ENCODE measurements around the gene TREM2.
"Not testable (repeated sequence)": the region's sequence is repeated elsewhere in the genome, so short reads cannot be mapped to it uniquely, and the experiment has no call there.

Gene TREM2

DNA sequence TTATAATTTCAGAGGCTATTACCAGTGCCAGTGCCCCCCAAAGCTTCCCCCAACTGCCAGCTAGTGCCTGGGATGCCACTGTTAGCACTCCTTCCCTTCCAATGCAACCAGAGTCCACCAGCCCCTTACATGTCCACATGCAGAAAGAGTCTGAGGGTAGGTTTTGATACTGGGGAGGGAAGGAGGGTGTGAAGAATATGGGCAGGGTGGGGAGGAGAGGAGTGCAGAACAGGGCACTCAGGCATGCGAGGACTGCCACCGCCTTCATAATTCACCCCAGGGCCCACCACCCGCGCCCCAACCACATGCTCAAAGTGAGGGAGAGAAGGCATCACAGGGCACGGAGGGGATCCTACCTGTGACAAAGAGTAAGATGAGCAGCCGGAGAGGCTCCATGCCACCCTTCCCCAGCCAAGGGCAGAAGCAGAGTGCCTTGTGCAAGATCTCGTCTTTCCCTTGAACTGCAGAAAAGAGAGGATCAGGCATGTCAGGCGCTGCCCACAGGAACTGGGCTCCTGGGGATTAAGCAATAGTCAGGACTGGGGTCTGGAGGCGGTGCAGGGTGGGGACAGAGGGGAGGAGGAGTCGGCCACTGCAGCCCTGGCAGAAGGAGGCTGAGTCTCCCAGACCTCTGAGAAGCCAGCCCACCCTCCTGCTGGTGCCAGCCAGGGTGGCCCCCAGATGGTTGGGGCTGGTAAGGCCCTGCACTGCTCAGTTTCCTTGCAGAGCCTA lies at the start of gene TREM2:
Gene TREM2 (minus strand): TSS at position 430 of the 732 bp plus-strand sequence. CDS start 34 bp downstream, at position 396.
- DNase-seq = no peak

- peak; percentile 11 for DNase-seq
Observed at GRCh38 chr6:41209547-41210320, 46.8 kb upstream of the TREM2 start.

DNA sequence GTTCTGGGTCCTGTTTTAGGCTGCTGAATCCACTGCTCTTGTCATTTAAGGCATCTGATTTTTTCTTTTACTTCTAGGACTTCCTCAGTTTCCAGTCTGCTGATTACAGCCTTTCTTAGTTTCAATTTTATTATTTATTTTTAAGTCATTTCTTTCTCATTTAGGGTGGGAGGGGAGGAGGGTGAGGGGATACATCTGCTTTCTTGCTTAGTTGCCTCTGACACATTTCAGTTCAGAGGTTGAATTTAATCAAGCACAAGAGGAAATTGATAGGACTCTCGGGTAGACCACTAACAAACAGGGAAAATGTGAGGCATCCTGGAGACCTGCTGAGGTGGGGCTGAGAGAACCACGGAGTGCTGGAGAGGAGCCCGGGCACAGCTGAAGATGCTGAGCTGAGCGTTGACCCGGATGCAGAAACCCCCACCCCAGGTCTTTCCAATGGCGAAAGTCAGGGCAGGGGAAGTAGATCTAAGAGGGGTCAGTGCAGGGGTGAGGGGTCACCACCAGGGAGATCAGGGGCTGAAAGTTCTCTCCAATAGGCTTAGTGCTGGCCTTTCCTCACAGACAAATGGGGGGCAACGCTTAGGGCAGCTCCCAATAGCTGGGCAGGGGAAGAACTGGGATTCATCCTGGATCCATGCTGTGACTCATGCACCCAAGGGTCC lies 45.7 kb upstream of the TREM2 start:
- DNase-seq = no peak

- no peak for DNase-seq
Observed at GRCh38 chr6:41204156-41204555, 41.2 kb upstream of the TREM2 start.

DNA sequence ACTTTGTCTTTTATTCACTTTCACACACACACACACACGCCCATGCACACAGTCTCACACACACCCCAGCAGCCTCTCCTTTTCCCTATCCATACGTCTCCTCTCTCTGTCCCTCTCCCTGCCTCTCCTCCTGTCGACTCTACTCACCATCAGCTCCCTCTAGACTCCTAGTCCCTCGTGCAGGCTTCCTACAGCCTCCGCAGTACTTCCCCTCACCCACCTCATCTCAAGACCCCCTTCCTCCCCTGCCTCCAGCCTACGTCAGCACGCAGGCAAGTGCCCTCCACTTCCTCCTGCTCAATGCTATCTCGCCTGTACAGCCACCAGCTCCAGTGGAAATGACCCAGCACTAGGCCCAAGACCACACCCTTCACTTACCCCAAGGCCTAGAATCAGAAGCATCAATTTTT lies 38.9 kb upstream of the TREM2 start:
- no peak for DNase-seq

DNA sequence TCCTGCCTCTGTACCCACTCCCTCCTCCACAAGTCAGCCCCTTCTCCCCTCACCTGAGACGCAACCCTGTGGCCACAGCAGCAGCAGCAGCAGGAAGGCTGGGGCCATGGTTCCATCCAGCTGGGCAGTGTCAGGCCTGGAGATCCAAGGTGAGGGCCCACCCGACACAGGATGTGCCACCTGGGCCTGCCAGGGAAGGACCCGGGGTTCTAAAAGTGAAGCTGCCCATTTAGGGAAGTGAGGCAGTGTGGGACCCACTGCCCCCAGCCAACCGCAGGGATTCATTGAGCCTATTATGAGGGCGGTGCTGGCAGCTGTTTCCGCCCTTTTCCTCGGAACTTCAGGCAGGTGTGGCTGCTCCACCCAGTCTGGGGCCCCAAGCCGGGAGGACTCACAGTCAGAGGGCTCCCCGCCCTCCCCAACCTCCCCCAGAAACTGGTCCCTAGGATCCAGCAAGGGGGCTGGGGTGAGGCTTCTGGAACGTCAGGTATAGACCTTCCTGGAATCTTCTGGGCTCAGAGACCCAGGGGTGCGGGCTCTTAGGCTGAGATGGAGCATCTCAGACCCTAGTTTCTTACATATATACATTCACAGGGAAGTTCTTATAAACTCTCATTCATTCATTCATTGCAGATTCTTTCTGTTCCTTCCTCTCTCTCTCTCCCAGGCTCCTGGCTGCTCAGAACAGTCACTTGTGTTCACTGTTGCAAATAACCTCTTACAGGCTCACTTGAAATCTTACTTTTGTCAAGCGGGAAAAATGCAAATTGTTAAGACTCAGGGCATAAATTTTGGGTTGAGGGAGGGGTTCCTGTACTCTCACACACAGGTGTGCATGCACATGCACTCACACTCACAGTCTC lies 38.2 kb upstream of the TREM2 start, which contains the start of gene TREML2:
Gene TREML2 (minus strand): TSS at position 249 of the 863 bp plus-strand sequence. CDS start 141 bp downstream, at position 108.
- DNase-seq = no peak

DNA sequence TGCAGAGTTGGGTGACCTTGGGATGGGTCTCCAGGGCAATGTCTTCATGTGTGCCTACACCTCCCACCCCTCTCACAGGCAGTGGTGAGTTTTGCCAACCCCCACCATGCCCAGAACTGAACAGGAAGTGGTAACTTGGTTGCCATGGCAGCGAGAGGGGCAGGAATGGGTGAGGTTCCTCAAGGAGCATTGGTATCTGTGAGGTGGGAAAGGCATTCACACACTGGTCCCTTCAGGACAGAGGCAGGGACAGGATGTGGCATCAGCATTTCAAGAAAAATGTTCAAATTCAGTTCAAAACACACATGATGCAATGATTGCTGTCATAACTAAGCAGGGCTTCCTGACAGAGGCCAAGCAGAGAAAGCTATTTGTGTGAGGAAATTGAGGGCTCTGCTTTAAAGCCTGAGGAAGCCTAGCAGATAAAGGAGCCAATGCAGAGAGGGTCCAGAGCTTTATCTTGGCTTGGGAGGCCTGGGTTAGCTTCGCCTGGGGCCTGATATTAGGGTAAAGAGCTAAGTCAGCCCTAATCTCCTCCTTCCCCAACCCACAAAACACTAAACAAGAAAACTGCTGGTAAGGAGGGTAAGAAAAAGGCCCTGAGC lies 37.5 kb upstream of the TREM2 start:
- DNase-seq = no peak

- no peak for DNase-seq
Observed at GRCh38 chr6:41199552-41200246, 36.8 kb upstream of the TREM2 start.

DNA sequence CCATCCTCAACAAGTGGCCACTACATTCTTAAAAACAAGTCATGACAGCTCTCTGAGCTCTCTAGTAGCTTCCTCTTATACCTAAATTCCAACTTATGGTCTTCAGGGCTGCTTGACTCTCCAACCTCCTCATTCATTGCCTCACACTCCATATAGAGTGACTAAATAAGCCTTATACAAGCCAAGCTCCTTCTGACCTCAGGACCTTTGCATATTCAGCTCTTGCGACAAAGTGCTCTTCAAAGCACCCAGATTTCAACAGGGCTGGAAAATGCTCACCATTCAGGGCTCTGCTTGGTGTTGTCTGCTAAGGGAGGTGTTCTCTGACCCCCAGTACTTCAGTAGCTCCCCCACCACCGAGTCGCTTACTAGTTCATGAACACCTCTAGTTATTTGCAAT lies 34.3 kb upstream of the TREM2 start:
- no peak for DNase-seq

- DNase-seq = no peak
Observed at GRCh38 chr6:41194386-41194785, 31.5 kb upstream of the TREM2 start.

- no peak for DNase-seq
Observed at GRCh38 chr6:41193884-41194283, 31.0 kb upstream of the TREM2 start.

- DNase-seq = no peak
Observed at GRCh38 chr6:41193171-41193734, 30.3 kb upstream of the TREM2 start.

DNA sequence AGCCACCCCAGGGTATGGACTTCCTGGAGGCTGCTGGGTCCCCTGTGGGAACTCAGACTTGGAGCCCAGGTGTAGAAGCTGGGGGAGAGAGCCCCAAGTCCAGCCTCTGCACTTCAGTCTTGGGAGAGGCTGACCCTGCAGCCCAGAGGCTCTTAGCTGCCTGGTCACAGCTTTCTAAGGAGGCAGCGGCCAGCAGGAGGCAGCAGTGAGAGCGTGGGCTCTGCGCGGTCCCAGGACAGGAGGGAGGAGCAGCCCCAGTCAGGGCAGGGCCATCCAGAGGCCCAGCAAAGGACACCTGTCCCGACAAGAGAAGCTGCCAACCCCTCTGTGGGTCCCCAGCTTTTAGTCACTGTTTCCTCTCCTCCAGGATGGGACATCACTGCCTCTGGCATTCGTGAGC lies 28.7 kb upstream of the TREM2 start:
- DNase-seq = no peak

DNA sequence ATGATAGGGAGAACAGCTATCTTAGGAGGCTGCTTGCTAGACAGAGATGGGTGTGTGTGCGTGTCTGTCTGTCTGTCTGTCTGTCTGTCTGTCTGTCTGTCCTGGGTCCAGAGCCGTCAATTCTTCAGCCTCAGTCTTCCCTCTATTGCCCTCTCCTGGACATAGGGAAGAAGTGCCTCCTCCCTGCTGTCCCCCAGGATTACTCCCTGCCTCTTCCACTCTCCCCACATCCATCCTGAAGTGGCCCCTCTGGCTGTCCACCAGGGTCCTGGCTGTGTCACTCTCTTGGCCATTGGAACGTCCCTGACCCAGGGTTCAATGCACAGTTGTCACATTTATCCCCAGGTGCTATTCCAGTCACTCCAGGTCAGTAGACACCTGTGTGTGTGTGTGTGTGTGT lies 27.9 kb upstream of the TREM2 start:
- no peak for DNase-seq

DNA sequence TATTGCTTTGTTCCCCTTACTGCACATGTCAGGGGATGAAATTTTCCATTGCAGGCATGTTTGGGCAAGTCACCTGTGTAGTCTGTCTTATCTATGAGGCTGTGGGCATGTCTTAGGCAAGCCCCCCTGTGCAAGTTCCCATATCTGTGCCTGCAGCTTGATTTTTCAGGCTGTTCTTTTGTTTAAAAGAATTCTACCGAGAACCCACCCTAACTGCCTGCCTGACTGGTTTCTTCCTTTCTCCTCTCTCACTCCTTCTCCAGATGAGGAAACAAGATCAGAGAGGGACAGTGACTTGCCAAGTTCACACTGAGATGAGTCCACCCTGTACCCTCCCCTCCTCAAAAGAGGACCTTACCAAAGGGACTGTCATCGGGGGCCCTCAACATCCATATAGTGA lies 27.1 kb upstream of the TREM2 start:
- DNase-seq = no peak

DNA sequence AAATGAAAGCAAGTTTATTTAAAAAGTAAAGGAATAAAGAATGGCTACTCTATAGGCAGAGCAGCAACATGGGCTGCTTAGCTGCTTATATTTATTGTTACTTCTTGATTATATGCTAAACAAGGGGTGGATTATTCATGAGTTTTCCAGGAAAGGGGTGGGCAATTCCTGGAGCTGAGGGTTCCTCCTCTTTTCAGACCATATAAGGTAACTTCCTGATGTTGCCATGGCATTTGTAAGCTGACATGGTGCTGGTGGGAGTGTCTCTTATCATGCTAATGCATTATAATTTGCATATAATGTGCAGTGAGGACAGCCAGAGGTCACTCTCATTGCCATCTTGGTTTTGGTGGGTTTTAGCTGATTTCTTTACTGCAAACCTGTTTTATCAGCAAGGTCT lies 26.1 kb upstream of the TREM2 start:
- DNase-seq = not testable (repeated sequence)

GRCh38 chr6:41187924-41188886 lies 25.3 kb upstream of the TREM2 start:
- DNase-seq = no peak

- DNase-seq = no peak
Observed at GRCh38 chr6:41186031-41186562, 23.2 kb upstream of the TREM2 start.

GRCh38 chr6:41184761-41185160 lies 21.8 kb upstream of the TREM2 start:
- DNase-seq = no peak

All from NCI-H1092 (cell line).